Thoracic aorta (tissue), 2 donors: ENCODE measurements around the gene CAMK1G. TPM values are rescaled to one million over a fixed set of nuclear protein-coding genes. Genes with fewer than 3 reads are reported as not detected.

ENCODE experiments used
- ATAC-seq: fragments of 150-250 bp; one replicate; pipeline ENCODE4 v1.8.0; 2017; ENCODE audit warnings: low read depth; ENCODE audit not compliant: insufficient number of reproducible peaks, low FRiP score
- DNase-seq: peaks from one replicate; pipeline ENCODE4 v3.0.0-alpha.2; 2020; ENCODE audit warnings: low spot score
- H3K27ac ChIP-seq, 2 donors: fragments of 200-600 bp; sonication (generic); 1 replicate in 1 of 2; 2 replicates in 1 of 2; pipeline ENCODE4 v1.5.1; 2016; ENCODE audit warnings: mild to moderate bottlenecking in 2 of 2, moderate library complexity in 2 of 2
- H3K27me3 ChIP-seq: fragments of 200-600 bp; sonication (generic); replicated peaks from 2 replicates; pipeline ENCODE4 v1.6.0; 2016; ENCODE audit warnings: mild to moderate bottlenecking; ENCODE audit not compliant: insufficient read depth
- H3K36me3 ChIP-seq: fragments of 200-600 bp; sonication (generic); one replicate; pipeline ENCODE4 v1.5.1; 2016
- H3K4me1 ChIP-seq, 2 donors: fragments of 200-600 bp; sonication (generic); 1 replicate in 1 of 2; 2 replicates in 1 of 2; pipeline versions ENCODE4 v1.5.1 to v1.6.0; 2016; ENCODE audit warnings: low read depth in 2 of 2, mild to moderate bottlenecking in 1 of 2; ENCODE audit not compliant: control insufficient read depth in 1 of 2
- H3K4me3 ChIP-seq: fragments of 200-600 bp; sonication (generic); 2 replicates; pipeline ENCODE4 v1.5.1; 2016; ENCODE audit warnings: mild to moderate bottlenecking
- H3K9me3 ChIP-seq: fragments of 200-600 bp; sonication (generic); 2 replicates; pipeline ENCODE4 v1.5.1; 2016
- total RNA-seq, 2 donors: library from RNA; depleted of rRNA; stranded (reverse); fragments of >200 nt; gene quantifications; one replicate each; pipeline versions ENCODE4 v1.1.0 to v1.2.3, GENCODE V29; 2016
- TF ChIP-seq, protein P1 (sequence below): fragments of 200-600 bp; sonication (generic); IDR thresholded peaks from one replicate; pipeline ENCODE4 v1.5.1; 2019; ENCODE audit warnings: antibody characterized with exemption

CAMK1G gene
- total RNA-seq, 2 donors from 2014 or later, result not detected

DNA sequence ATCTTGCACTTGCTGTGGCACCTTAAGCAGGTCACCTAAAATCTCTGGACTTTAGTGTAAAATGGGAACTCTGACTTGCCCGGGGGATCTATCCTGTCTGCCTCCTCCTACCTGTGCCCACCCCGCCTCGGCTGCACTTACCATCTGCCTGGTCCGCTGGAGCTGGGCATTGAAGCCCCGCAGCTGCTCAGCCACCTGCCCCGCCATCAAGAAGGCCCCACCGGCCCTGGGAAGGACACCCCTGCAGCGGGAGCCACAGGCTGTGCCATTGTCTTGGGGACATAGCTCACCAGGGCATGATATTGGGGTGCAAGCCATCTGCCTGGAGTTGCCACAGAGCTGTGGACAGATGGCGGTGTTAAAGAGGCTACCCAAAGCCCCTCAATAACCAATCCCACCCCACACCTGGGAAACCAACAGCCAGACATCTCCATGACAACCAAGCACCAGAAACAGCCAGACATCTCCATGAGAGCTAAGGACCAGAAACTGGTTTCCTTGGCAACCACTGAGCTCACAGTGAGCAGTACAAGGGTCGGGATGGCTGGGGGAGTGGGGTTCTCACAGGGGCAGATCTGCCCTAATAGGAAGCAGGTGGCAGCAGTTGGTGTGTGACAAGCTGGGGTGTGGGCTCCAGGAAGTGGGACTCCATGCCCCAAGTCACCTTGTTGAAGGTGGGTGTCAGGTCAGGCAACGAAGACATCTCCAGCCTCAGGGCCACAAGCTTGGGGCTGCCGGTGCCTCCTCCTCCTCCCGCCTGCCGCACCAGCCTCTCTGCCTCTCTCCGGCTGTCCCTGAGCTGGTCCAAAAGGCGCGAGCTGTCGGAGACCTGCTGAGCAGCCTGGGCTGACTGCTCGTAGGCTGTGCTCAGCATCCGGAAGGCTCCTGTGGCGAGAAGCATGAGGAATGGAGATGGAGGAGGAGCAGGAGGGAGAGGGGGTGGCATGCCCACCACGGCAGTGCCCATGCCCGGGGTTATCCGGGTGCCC lies 39.6 kb downstream of the CAMK1G start:
- DNase-seq (no peak), ATAC-seq (no peak)
- Histone ChIP-seq H3K27me3 (no peaks in the 10 kb centered on the region), H3K9me3 (no peaks in the 10 kb centered on the region), H3K4me3 (no peak overlapping the region), H3K4me1 (peaks cover 12 to 20% of the 10 kb centered on the region in 2 donors), H3K36me3 (no peaks in the 10 kb centered on the region), H3K27ac (no peak overlapping the region)
- TF ChIP-seq, protein P1, sequence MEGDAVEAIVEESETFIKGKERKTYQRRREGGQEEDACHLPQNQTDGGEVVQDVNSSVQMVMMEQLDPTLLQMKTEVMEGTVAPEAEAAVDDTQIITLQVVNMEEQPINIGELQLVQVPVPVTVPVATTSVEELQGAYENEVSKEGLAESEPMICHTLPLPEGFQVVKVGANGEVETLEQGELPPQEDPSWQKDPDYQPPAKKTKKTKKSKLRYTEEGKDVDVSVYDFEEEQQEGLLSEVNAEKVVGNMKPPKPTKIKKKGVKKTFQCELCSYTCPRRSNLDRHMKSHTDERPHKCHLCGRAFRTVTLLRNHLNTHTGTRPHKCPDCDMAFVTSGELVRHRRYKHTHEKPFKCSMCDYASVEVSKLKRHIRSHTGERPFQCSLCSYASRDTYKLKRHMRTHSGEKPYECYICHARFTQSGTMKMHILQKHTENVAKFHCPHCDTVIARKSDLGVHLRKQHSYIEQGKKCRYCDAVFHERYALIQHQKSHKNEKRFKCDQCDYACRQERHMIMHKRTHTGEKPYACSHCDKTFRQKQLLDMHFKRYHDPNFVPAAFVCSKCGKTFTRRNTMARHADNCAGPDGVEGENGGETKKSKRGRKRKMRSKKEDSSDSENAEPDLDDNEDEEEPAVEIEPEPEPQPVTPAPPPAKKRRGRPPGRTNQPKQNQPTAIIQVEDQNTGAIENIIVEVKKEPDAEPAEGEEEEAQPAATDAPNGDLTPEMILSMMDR, result no peak

DNA sequence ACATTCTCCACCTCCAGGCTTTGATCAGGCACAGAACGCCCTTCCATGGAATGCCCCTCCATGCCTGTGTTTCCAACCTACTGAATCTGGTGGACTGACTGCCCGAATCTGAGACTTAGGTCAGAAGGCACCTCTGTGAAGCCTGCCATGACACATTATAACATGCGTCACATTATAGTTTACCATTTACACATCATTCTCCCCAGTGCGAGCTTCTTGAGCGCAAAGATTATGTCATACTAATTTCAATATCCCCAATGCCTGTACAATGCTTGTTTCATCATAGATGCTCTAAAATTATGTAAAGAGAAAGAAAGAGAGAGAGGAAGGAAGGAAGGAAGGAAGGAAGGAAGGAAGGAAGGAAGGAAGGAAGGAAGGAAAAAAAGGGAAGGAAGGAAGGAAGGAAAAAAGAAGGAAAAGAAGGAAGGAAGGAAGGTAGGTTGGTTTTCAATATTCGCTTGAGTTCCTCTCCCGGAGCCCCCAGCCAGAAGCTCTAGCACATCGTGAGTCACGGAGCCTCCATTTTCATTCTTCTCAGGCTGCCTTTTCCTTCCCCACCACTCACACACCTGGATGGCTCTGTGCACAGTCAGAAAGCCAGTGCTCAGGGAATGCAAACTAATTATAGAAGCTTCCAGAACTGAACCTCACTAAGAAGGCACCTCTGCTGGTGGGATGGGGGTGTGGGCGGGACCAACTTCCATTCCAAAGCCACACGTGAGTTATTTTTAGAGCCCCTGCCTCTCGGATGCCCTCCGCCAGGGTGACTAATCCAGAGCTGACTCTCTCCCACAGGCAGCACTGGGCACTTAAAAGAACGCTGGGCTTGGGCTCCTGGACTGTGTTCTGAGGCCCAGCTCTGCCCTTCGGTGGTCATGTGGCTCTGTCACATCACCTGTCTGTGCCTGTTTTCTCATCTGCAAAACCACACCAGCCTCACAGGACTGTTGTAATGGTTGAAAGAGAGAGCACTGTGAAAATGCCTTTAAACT lies 41.3 kb downstream of the CAMK1G start:
- Histone ChIP-seq H3K9me3 (no peaks in the 10 kb centered on the region), H3K4me1 (peaks cover 12 to 20% of the 10 kb centered on the region in 2 donors), H3K27ac (no peak overlapping the region), H3K4me3 (no peak overlapping the region), H3K36me3 (no peaks in the 10 kb centered on the region), H3K27me3 (no peaks in the 10 kb centered on the region)
- DNase-seq (no peak), ATAC-seq (no peak)
- TF ChIP-seq, protein P1, result no peak

DNA sequence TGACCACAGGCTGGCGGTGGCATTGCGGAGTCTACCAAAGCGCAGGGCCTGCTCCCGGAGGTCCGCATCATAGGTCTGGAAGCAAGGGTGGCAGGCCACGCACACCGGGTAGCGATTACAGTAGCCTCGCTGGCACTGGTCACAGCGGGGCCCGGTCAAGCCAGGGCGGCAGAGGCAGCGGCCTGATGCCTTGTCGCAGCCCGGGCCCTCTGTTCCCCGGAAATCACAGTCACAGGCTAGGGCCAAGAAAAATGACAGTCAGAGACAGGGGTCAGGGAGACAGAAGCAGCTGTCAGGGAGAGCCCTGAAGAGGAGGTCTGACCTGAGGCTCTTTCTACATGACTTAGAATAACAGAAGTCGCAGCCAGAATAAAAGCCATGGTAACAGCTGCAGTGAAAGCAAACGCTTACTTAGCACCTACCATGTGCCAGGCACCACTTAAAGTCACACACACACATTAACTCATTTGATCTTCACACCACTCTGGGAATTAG lies 42.3 kb downstream of the CAMK1G start:
- H3K27me3 ChIP-seq, result no peaks in the 10 kb centered on the region
- H3K4me1 ChIP-seq, result peaks cover 12 to 20% of the 10 kb centered on the region in 2 donors
- no peak overlapping the region for H3K27ac ChIP-seq
- TF ChIP-seq, protein P1, result no peak
- ATAC-seq (no peak), DNase-seq (no peak)
- H3K4me3 ChIP-seq, result no peak overlapping the region
- H3K36me3 ChIP-seq, result no peaks in the 10 kb centered on the region
- H3K9me3 ChIP-seq, result no peaks in the 10 kb centered on the region

DNA sequence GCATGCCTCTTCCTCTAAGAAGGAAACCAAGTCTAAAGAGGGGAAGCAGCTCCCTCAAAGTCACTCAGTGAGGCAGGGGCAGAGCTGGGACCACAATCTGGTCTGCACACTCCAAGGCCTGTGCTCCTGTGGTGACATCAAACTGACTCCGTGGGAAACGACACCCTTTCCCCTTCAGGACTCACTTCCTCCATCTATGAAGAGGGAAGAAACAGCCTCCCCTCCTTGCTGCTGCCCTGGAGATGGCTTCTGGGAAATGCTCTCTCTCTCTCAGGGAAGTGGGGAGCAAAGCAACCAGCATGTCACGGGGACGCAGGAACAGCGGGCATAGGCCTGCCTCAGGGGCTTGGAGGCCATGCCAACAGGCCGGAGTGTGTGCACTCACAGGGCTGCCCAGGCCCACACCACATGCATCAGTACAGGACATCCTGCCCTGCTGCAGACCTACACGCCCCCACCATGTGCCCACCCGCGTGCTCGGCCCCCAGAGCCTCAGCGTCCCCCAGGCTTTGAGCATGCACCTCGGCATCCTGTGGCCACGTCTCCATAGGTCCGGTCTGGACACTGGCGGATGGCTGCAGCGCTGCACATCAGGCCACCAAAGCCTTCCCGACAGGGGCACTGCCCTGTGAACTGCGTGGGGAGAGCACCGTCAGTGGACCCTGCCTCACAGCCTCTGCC lies 43.0 kb downstream of the CAMK1G start:
- Histone ChIP-seq H3K27me3 (no peaks in the 10 kb centered on the region), H3K9me3 (no peaks in the 10 kb centered on the region), H3K27ac (no peak overlapping the region), H3K4me1 (peaks cover 12 to 20% of the 10 kb centered on the region in 2 donors), H3K36me3 (no peaks in the 10 kb centered on the region), H3K4me3 (no peak overlapping the region)
- TF ChIP-seq, protein P1, result no peak
- DNase-seq, result no peak
- ATAC-seq, result no peak
